Urinary bladder (tissue), 4 donors: ENCODE data around the gene IQSEC1. TPM values are rescaled to one million over a fixed set of nuclear protein-coding genes. Genes with fewer than 3 reads are reported as not detected.

Source experiments
- DNase-seq: peaks from one replicate; pipeline ENCODE4 v3.0.0-alpha.2; 2015; ENCODE audit errors: extremely low spot score
- H3K27ac ChIP-seq: one replicate; pipeline ENCODE4 v1.5.1; 2013; ENCODE audit warnings: low read depth, mild to moderate bottlenecking, moderate library complexity
- H3K36me3 ChIP-seq: one replicate; pipeline ENCODE4 v1.6.1; 2013; ENCODE audit warnings: mild to moderate bottlenecking, moderate library complexity; ENCODE audit not compliant: insufficient read depth
- H3K4me1 ChIP-seq: one replicate; pipeline ENCODE4 v1.6.1; 2013; ENCODE audit warnings: mild to moderate bottlenecking, moderate library complexity; ENCODE audit not compliant: insufficient read depth
- H3K4me3 ChIP-seq: one replicate; pipeline ENCODE4 v1.5.1; 2013; ENCODE audit warnings: low read depth, low read length
- WGBS: extraction: QIAGEN DNeasy Blood & Tissue Kit; methylation state at CpG from one replicate; pipeline ENCODE4 v1.1.7; 2013; 5-methylcytosine and 5-hydroxymethylcytosine counted together
- polyA plus RNA-seq: library from polyadenylated mRNA; stranded (reverse); fragments of 200-250 nt; gene quantifications from one replicate; pipeline ENCODE4 v1.2.3, GENCODE V29; 2013
- total RNA-seq: library from RNA; depleted of rRNA; stranded (reverse); fragments of >200 nt; gene quantifications from one replicate; pipeline ENCODE4 v1.2.3, GENCODE V29; 2014
- donor health status: healthy with polysubstance abuse.
- donor health status: healthy.

IQSEC1 gene
- total and polyA plus RNA-seq, 2 donors: 24.4 to 27.8 TPM

DNA sequence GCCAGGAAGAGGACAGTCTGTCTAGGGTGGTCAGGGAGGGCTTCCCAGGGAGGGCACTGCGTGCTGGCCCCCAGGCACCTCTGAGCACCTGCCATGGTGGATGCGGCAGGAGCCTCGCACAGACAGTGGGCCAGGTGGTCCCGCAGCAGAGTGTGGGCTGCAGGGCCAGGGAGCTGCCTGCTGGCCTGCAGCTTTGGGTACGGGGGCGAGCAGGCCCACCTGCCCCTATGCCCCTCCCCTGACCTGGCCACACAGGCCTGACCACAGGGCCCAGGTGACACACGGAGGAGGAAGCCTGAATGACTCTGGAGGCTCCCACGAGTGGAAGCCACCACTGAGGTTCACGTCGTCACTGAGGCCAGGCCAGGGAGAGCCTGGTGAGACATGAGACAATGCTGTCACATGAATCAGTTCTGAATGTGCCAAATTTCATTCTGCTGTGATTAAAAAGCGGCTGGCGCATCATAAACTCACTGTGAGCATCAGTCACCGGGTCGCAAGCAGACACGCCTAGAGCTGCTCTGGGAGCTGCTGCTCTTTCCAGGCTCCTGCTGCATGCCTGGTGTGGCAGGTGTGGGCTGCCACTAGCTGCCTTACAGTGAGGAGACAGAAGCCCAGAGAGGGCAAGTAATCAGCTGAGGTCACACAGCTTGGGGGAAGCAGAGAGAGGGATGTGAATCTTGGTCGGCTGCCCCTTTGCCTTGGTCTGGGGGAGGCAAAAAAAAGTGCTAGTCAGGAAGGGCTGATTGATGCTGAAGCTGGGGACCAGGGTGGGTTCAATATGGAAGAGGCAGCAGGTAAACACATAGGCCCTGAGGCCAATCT lies 39.5 kb upstream of the IQSEC1 start:
- H3K4me3 ChIP-seq: no peak overlapping the region
- no peak for DNase-seq
- no peak overlapping the region for H3K27ac ChIP-seq
- H3K36me3 ChIP-seq: no peaks in the 10 kb centered on the region
- H3K4me1 ChIP-seq: no peaks in the 10 kb centered on the region
- WGBS: 80% methylated on average over 16 of the region's 16 CpGs

GRCh38 chr3:13111873-13112520 lies 38.8 kb upstream of the IQSEC1 start:
- Histone ChIP-seq H3K4me1 (no peaks in the 10 kb centered on the region), H3K27ac (no peak overlapping the region), H3K4me3 (no peak overlapping the region), H3K36me3 (no peaks in the 10 kb centered on the region)
- 62% methylated on average over 13 of the region's 13 CpGs for WGBS
- DNase-seq: no peak

GRCh38 chr3:13111173-13111872 lies 38.1 kb upstream of the IQSEC1 start:
- H3K4me1 ChIP-seq: no peaks in the 10 kb centered on the region
- no peaks in the 10 kb centered on the region for H3K36me3 ChIP-seq
- H3K4me3 ChIP-seq: no peak overlapping the region
- no peak for DNase-seq
- H3K27ac ChIP-seq: no peak overlapping the region
- WGBS: 45% methylated on average over 9 of the region's 9 CpGs

GRCh38 chr3:13110678-13111116 lies 37.5 kb upstream of the IQSEC1 start:
- Histone ChIP-seq H3K4me1 (no peaks in the 10 kb centered on the region), H3K4me3 (no peak overlapping the region), H3K36me3 (no peaks in the 10 kb centered on the region), H3K27ac (no peak overlapping the region)
- 19% methylated on average over 8 of the region's 8 CpGs for WGBS
- no peak for DNase-seq

GRCh38 chr3:13109516-13109915 lies 36.3 kb upstream of the IQSEC1 start:
- WGBS: 86% methylated on average over 5 of the region's 5 CpGs
- Histone ChIP-seq H3K4me1 (no peaks in the 10 kb centered on the region), H3K36me3 (no peaks in the 10 kb centered on the region), H3K4me3 (no peak overlapping the region), H3K27ac (no peak overlapping the region)
- no peak for DNase-seq

GRCh38 chr3:13108861-13109260 lies 35.6 kb upstream of the IQSEC1 start:
- no peak for DNase-seq
- WGBS: 91% methylated on average over 12 of the region's 12 CpGs
- no peaks in the 10 kb centered on the region for H3K36me3 ChIP-seq
- no peak overlapping the region for H3K27ac ChIP-seq
- no peaks in the 10 kb centered on the region for H3K4me1 ChIP-seq
- H3K4me3 ChIP-seq: no peak overlapping the region

DNA sequence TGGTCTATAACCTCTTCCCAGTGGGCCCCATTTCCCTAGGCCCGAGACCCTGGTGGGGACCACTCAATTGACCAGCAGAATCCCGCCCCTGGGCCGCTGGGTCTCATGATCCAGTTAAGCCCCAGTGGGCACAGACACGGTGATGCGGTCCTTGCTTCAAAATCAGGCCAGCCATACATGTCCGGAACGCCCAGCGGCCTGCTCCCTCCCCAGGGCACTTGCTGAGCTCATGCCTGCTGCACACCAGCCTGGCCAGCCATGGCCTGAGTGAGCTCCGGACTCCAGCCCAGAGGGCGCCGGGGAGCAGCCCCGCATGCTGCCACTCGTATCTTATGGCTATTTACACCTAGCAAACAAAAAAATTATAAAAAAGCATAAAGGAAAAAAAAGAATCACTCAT lies 34.4 kb upstream of the IQSEC1 start:
- no peak for DNase-seq
- H3K4me1 ChIP-seq: no peaks in the 10 kb centered on the region
- H3K36me3 ChIP-seq: no peaks in the 10 kb centered on the region
- H3K27ac ChIP-seq: no peak overlapping the region
- WGBS: 78% methylated on average over 13 of the region's 13 CpGs
- no peak overlapping the region for H3K4me3 ChIP-seq

GRCh38 chr3:13106308-13107001 lies 33.2 kb upstream of the IQSEC1 start:
- Histone ChIP-seq H3K36me3 (no peaks in the 10 kb centered on the region), H3K4me3 (no peak overlapping the region), H3K27ac (peak overlapping the region; percentile 46), H3K4me1 (no peaks in the 10 kb centered on the region)
- WGBS: 58% methylated on average over 6 of the region's 6 CpGs
- no peak for DNase-seq

DNA sequence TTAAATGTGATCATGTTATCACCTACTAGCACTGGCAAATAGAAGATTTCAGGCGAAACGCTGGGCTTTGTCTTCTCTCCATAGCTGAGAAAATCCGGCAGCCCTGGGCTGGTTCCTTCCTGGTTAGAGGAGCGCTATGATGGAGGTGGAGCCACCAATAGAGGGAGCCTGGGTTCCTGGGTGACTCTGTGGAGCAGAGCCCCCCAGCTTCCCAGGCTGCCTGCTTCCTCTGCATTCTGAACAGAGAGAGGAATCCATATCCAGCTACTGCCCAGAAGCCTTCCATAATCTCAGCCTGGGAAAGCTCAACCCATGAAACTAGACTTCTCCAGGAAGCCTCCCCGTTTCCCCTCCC lies 32.6 kb upstream of the IQSEC1 start:
- H3K27ac ChIP-seq: peak overlapping the region; percentile 46

DNA sequence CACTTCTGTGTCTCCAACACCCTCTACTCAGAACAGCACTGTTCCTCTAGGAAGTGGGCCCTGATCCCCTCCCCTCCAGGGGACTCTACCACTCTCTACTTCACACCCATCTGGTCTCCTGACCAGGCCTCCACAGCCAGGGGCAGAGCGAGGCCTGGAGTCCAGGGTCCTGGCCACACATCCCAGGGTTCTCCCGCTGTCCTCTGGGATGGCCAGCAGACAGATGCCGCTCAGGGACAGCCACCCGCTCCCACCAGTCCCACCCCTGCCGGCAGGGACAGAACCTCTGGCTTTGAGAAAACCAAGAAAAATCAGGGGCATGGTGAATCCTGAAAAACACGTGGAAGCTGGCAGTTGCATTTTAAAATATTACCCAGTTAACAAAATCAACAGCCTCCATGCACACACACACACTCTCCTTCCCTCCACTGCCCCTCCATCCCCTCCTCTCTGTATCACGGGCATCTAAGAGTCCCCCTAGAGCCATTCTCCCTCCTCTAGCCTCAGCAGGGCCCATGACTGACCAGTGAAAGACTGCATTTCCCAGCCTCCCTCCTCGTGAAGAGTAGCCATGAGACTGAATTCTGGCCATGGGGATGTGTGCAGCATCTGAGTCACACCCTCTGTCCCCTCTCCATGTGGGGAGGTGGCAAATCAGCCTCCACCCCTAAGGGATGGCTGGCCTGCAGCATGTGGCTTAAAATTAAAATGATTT lies 32.1 kb upstream of the IQSEC1 start:
- H3K4me1 ChIP-seq: no peaks in the 10 kb centered on the region
- H3K36me3 ChIP-seq: no peaks in the 10 kb centered on the region
- H3K4me3 ChIP-seq: no peak overlapping the region
- DNase-seq: no peak
- 85% methylated on average over 8 of the region's 8 CpGs for WGBS
- no peak overlapping the region for H3K27ac ChIP-seq

More for the DNA sequence above, 32.6 kb upstream of the IQSEC1 start:
- Histone ChIP-seq H3K4me3 (no peak overlapping the region), H3K36me3 (no peaks in the 10 kb centered on the region), H3K4me1 (no peaks in the 10 kb centered on the region)
- DNase-seq: no peak
- whole genome bisulfite sequencing: 87% methylated on average over 5 of the region's 5 CpGs

DNA sequence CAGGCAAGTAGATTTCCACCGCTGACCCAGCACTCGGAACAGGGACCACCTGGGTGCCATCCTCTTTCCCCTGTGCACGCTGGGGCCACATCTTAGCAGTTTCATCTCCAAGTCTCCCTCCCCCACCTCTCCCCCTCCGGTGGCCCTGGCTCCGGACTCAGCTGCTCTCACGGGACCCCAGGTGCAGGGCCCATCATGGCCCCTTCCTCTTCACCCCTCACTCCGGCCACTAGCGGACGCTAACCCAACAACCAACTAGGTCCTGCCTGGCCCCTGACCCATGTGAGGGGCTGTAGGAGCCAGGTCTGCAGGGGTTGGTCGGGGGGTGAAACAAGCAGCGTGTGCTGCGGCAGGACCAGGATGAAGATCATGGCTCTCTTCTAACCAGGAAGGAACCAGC lies 31.3 kb upstream of the IQSEC1 start:
- no peaks in the 10 kb centered on the region for H3K36me3 ChIP-seq
- H3K4me1 ChIP-seq: no peaks in the 10 kb centered on the region
- 77% methylated on average over 12 of the region's 12 CpGs for WGBS
- H3K4me3 ChIP-seq: no peak overlapping the region
- DNase-seq: no peak
- no peak overlapping the region for H3K27ac ChIP-seq

DNA sequence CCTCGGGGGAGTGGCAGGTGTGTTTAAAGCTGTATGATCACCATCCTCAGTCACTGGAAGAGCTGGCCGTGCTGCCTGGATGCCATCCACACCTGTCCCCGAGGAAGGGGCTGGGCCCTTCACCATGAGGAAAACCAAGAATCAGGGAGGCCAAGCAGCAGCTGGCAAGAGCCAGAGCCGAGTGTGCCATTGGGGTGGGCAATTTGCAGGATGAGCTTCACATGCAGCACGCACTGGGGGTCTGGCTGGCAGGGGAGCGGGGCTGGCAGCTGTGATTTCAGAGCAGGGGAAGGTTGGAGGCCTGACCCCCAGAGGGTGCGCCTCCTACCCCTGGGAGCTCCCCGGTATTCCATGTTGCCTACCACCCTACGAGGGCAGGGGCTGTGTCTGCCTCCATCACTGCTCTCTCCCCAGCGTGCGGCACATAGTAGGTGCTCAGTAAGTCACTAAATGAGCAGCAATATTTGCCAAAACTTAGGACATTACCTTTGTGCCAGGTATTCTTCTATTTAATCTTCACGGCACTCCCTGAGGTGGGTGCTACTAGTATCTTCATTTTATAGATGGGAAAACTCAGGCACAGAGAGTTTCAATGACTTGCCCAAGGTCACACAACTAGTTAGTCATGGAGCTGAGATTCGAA lies 30.3 kb upstream of the IQSEC1 start:
- H3K4me3 ChIP-seq: no peak overlapping the region
- H3K36me3 ChIP-seq: no peaks in the 10 kb centered on the region
- no peak overlapping the region for H3K27ac ChIP-seq
- H3K4me1 ChIP-seq: no peaks in the 10 kb centered on the region
- WGBS: 89% methylated on average over 13 of the region's 13 CpGs
- no peak for DNase-seq
